Measurements from ENCODE around the gene BAZ2B.
"Not testable (repeated sequence)": the region's sequence is repeated elsewhere in the genome, so short reads cannot be mapped to it uniquely, and the experiment has no call there.

Gene BAZ2B

DNA sequence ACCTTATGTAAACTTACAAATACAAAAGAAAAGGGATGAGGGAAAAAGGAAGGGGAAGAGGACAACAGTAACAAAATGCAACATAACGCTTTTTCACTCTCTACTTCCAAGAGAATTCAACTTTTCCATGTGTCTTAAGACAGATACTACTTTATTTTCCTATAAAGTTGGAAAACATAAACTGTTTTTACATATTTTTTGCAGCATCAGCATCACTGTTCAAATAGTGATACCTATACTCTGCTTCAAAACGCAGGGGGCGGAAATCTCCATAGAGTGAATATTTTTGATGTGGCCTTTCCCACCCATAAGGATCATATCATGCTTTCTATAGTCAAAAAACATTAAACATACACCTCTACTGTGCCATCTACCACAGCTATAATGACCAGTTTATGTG is 77.5 kb downstream of the BAZ2B start:
- H2AFZ ChIP-seq (ENCODE audit: low read length) = no peak overlapping the region
- no peaks in the 10 kb centered on the region for H3K27me3 ChIP-seq (ENCODE audit: insufficient read depth, low read length)
- no peaks in the 10 kb centered on the region for H3K36me3 ChIP-seq (ENCODE audit: insufficient read depth, low read length)
- no peaks in the 10 kb centered on the region for H3K9me2 ChIP-seq (ENCODE audit: low read depth, low read length)
- TF ChIP-seq EZH2 (IDR thresholded peaks at IDR 0.05; ENCODE audit: borderline replicate concordance, low read length) = no peak
- TF ChIP-seq, protein P1, sequence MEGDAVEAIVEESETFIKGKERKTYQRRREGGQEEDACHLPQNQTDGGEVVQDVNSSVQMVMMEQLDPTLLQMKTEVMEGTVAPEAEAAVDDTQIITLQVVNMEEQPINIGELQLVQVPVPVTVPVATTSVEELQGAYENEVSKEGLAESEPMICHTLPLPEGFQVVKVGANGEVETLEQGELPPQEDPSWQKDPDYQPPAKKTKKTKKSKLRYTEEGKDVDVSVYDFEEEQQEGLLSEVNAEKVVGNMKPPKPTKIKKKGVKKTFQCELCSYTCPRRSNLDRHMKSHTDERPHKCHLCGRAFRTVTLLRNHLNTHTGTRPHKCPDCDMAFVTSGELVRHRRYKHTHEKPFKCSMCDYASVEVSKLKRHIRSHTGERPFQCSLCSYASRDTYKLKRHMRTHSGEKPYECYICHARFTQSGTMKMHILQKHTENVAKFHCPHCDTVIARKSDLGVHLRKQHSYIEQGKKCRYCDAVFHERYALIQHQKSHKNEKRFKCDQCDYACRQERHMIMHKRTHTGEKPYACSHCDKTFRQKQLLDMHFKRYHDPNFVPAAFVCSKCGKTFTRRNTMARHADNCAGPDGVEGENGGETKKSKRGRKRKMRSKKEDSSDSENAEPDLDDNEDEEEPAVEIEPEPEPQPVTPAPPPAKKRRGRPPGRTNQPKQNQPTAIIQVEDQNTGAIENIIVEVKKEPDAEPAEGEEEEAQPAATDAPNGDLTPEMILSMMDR (IDR thresholded peaks at IDR 0.05; ENCODE audit: low read length) = no peak
- H3K4me3 ChIP-seq (ENCODE audit: low read depth, low read length, poor library complexity, severe bottlenecking) = no peak overlapping the region
- H3K79me2 ChIP-seq (ENCODE audit: insufficient read depth, low read length) = no peaks in the 10 kb centered on the region
- H3K9me3 ChIP-seq (ENCODE audit: low read length) = 0 out of 2 replicates have a peak, but pooled peaks cover 7% of the 10 kb centered on the region
- no peak overlapping the region for H3K4me2 ChIP-seq (ENCODE audit: low read length)
- no peak overlapping the region for H3K9ac ChIP-seq (ENCODE audit: low read length)
- no peaks in the 10 kb centered on the region for H3F3A ChIP-seq (ENCODE audit: insufficient read depth, low read length)
- no peaks in the 10 kb centered on the region for H3K4me1 ChIP-seq (ENCODE audit: insufficient read depth, low read length, severe bottlenecking)
- H4K20me1 ChIP-seq (ENCODE audit: insufficient read depth, low read length) = no peaks in the 10 kb centered on the region
- no peak overlapping the region for H3K27ac ChIP-seq (ENCODE audit: low read depth, low read length, poor library complexity, severe bottlenecking)

DNA sequence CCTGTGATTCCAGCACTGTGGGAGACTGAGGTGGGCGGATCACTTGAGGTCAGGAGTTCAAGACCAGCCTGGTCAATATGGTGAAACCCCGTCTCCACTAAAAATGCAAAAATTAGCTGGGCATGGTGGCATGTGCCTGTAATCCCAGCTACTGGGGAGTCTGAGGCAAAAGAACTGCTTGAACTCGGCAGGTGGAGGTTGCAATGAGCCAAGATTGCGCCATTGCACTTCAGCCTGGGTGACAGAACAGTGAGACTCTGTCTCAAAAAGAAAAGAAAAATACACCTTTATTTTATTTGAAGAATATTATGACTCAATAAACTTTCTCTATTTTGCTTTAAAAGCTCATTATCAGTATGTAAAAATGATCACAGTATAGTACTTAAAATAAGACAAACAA is 81.1 kb downstream of the BAZ2B start:
- H3K9me3 ChIP-seq (ENCODE audit: low read length); H3K4me1 ChIP-seq (ENCODE audit: insufficient read depth, low read length, severe bottlenecking); H3K79me2 ChIP-seq (ENCODE audit: insufficient read depth, low read length); H4K20me1 ChIP-seq (ENCODE audit: insufficient read depth, low read length); H2AFZ ChIP-seq (ENCODE audit: low read length); H3K9me2 ChIP-seq (ENCODE audit: low read depth, low read length); H3K4me3 ChIP-seq (ENCODE audit: low read depth, low read length, poor library complexity, severe bottlenecking); H3K27me3 ChIP-seq (ENCODE audit: insufficient read depth, low read length); H3K9ac ChIP-seq (ENCODE audit: low read length); H3F3A ChIP-seq (ENCODE audit: insufficient read depth, low read length); H3K27ac ChIP-seq (ENCODE audit: low read depth, low read length, poor library complexity, severe bottlenecking); H3K36me3 ChIP-seq (ENCODE audit: insufficient read depth, low read length); H3K4me2 ChIP-seq (ENCODE audit: low read length): not testable (repeated sequence)

DNA sequence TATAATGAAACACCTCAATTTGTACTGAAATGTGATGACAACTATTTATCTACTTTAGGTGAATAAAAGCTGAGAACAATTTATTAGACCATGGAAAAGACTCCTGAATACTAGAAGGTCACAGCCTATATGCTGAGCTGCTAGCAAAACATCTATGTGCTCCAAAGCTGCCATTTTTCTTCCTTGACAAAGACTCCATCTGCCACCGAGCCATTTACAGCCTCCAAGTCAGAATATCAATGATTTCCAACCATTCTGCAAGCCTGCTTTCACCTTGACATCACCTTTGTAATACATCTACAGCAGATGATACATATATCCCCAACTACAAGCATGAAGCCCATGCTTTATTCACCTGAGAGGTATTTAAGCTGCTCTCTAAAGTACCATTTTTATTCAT is 84.9 kb downstream of the BAZ2B start:
- no peaks in the 10 kb centered on the region for H4K20me1 ChIP-seq (ENCODE audit: insufficient read depth, low read length)
- no peaks in the 10 kb centered on the region for H3K79me2 ChIP-seq (ENCODE audit: insufficient read depth, low read length)

DNA sequence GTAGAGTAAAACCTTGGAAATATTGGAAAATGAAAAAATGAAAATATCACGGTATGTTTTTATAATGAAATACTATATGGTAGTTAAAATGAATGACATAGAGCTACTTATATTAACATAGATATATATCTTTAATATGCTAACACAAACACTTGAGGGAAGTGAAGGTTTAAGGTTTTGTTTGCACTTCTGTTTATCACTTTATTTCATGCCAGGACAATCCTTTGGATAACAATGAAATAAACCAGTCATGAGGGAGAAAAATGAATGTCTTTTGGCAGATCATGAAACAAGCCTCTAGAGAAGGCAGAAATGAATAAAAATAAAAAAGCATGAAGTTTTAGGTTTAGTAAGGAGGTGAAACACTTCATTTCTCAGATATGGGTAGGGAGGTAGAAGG is 89.9 kb downstream of the BAZ2B start:
- no peaks in the 10 kb centered on the region for H3F3A ChIP-seq (ENCODE audit: insufficient read depth, low read length)
- no peaks in the 10 kb centered on the region for H3K79me2 ChIP-seq (ENCODE audit: insufficient read depth, low read length)
- no peaks in the 10 kb centered on the region for H3K36me3 ChIP-seq (ENCODE audit: insufficient read depth, low read length)
- no peak overlapping the region for H3K4me2 ChIP-seq (ENCODE audit: low read length)
- H2AFZ ChIP-seq (ENCODE audit: low read length) = no peak overlapping the region
- TF ChIP-seq EZH2 (IDR thresholded peaks at IDR 0.05; ENCODE audit: borderline replicate concordance, low read length) = no peak
- TF ChIP-seq, protein P1 (IDR thresholded peaks at IDR 0.05; ENCODE audit: low read length) = no peak
- H3K4me1 ChIP-seq (ENCODE audit: insufficient read depth, low read length, severe bottlenecking) = no peaks in the 10 kb centered on the region
- no peak overlapping the region for H3K27ac ChIP-seq (ENCODE audit: low read depth, low read length, poor library complexity, severe bottlenecking)
- H4K20me1 ChIP-seq (ENCODE audit: insufficient read depth, low read length) = no peaks in the 10 kb centered on the region
- no peak overlapping the region for H3K9ac ChIP-seq (ENCODE audit: low read length)
- no peaks in the 10 kb centered on the region for H3K27me3 ChIP-seq (ENCODE audit: insufficient read depth, low read length)
- no peak overlapping the region for H3K4me3 ChIP-seq (ENCODE audit: low read depth, low read length, poor library complexity, severe bottlenecking)
- H3K9me2 ChIP-seq (ENCODE audit: low read depth, low read length) = no peaks in the 10 kb centered on the region
- no peaks in the 10 kb centered on the region for H3K9me3 ChIP-seq (ENCODE audit: low read length)

More for the DNA sequence above, 84.9 kb downstream of the BAZ2B start:
- H3K27me3 ChIP-seq (ENCODE audit: insufficient read depth, low read length) = no peaks in the 10 kb centered on the region
- no peak overlapping the region for H3K4me2 ChIP-seq (ENCODE audit: low read length)
- H3K9me2 ChIP-seq (ENCODE audit: low read depth, low read length) = no peaks in the 10 kb centered on the region
- no peak overlapping the region for H3K4me3 ChIP-seq (ENCODE audit: low read depth, low read length, poor library complexity, severe bottlenecking)
- H3F3A ChIP-seq (ENCODE audit: insufficient read depth, low read length) = no peaks in the 10 kb centered on the region
- TF ChIP-seq EZH2 (IDR thresholded peaks at IDR 0.05; ENCODE audit: borderline replicate concordance, low read length) = no peak
- TF ChIP-seq, protein P1 (IDR thresholded peaks at IDR 0.05; ENCODE audit: low read length) = no peak
- no peaks in the 10 kb centered on the region for H3K9me3 ChIP-seq (ENCODE audit: low read length)
- H2AFZ ChIP-seq (ENCODE audit: low read length) = no peak overlapping the region
- H3K4me1 ChIP-seq (ENCODE audit: insufficient read depth, low read length, severe bottlenecking) = no peaks in the 10 kb centered on the region
- H3K9ac ChIP-seq (ENCODE audit: low read length) = no peak overlapping the region
- H3K36me3 ChIP-seq (ENCODE audit: insufficient read depth, low read length) = no peaks in the 10 kb centered on the region
- H3K27ac ChIP-seq (ENCODE audit: low read depth, low read length, poor library complexity, severe bottlenecking) = no peak overlapping the region
